ENCODE measurements around the gene PRDM10.

Gene PRDM10

DNA sequence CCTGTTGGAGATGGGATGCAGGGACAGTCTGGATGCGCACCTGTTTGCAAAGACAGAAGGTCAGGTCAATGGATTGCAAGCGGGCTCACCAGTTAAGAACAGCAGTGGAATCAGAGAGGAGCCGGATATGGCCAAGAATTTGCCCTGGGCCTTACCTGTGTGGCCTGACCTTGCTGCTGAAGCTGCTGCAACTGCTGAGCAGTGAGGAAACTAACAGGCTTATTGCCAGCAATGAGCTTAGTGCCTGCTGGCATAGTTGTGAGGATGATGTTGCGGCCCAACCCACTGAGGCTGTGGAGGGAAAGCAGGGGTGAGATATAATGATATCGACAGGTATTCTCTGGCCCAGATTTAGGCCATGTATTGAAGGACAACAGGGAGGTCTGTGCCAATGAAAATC lies 137.8 kb downstream of the PRDM10 start:
- no peak for DNase-seq (ENCODE audit: low spot score)
- in situ Hi-C loops (cut with MboI; ENCODE audit: low sequenced_read_pairs, unreplicated experiment) = no loop called here
- TF ChIP-seq, protein P1, sequence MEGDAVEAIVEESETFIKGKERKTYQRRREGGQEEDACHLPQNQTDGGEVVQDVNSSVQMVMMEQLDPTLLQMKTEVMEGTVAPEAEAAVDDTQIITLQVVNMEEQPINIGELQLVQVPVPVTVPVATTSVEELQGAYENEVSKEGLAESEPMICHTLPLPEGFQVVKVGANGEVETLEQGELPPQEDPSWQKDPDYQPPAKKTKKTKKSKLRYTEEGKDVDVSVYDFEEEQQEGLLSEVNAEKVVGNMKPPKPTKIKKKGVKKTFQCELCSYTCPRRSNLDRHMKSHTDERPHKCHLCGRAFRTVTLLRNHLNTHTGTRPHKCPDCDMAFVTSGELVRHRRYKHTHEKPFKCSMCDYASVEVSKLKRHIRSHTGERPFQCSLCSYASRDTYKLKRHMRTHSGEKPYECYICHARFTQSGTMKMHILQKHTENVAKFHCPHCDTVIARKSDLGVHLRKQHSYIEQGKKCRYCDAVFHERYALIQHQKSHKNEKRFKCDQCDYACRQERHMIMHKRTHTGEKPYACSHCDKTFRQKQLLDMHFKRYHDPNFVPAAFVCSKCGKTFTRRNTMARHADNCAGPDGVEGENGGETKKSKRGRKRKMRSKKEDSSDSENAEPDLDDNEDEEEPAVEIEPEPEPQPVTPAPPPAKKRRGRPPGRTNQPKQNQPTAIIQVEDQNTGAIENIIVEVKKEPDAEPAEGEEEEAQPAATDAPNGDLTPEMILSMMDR (IDR thresholded peaks at IDR 0.05; ENCODE audit: borderline replicate concordance, control extremely low read depth, extremely low read depth, insufficient read depth, missing control alignments) = no peak

DNA sequence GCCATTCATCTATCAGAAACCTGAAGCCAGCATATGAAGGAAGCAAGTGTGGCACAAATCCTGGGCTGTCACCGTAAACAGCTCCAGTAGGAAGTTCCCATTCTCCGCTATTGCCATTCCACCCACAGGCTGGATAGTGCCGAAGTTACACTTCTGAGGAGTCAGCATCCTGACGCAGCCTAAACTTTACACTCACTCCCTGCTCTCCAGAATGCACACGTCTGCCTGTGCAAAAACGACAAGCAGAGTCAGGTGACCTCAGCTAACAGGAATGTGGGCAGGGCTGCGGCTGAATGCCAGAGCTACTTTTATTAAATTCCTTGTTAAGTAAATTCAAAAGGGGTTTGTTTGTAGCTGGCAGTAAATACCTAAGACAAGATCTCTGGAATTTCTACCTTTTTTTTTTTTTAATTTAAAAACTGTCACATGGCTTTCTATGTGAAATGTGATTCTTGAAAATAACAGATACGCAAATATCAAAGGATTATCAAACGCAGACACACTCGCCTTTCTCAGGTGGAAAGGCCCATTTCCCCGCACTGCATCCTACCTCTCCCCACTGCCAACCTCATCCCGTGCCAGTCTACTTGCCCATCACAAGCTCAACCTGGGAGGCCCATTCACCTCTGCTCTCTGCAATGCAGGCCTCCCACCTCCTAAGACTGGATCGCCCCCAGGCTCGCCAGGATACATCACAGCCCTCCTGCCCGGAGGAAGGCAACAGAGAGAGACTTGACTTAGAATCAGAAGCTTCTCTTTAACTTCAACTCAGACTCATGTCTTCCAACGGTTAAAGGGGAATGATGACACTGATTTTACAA lies 140.7 kb downstream of the PRDM10 start:
- in situ Hi-C loops (cut with MboI; ENCODE audit: low sequenced_read_pairs, unreplicated experiment) = no loop called here
- TF ChIP-seq, protein P1 (IDR thresholded peaks at IDR 0.05; ENCODE audit: borderline replicate concordance, control extremely low read depth, extremely low read depth, insufficient read depth, missing control alignments) = no peak
- DNase-seq (ENCODE audit: low spot score) = no peak

DNA sequence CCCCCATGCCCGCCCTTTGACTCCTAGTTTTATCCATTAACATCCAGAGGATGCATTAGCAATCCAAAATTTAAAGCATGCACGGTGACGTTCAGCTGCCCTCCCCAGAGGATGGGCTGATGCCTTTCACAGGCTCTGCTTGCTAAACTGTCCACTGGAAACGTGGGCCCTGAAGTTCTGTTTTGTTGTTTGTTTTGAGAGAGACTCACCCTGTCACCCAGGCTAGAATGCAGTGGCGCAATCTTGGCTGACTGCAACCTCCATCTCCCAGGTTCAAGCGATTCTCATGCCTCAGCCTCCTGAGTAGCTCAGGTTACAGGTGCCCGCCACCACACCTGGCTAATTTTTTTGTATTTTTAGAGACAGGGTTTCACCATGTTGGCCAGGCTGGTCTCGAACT lies 146.6 kb downstream of the PRDM10 start:
- TF ChIP-seq, protein P1 (IDR thresholded peaks at IDR 0.05; ENCODE audit: borderline replicate concordance, control extremely low read depth, extremely low read depth, insufficient read depth, missing control alignments) = no peak
- in situ Hi-C loops (cut with MboI; ENCODE audit: low sequenced_read_pairs, unreplicated experiment) = no loop called here
- DNase-seq (ENCODE audit: low spot score) = no peak

DNA sequence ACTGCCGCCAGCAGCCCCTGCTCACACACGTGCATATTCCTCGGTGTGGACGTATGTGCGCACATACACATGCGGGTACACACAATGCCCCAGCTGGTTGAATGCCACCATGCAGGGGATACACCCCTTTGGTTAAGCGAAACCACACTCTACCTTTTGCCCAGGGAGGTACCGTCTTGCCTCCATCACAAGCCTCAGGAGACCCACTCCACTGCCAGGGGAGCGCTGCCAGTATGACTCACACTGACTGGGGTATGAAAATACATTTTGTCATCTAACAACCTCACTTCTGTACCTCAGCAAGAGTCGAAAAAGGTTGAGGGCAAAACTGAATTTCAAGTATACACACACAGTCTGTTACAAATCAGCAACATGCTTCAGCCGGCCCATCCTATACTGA lies 147.5 kb downstream of the PRDM10 start:
- no peak for DNase-seq (ENCODE audit: low spot score)
- in situ Hi-C loops (cut with MboI; ENCODE audit: low sequenced_read_pairs, unreplicated experiment) = no loop called here
- TF ChIP-seq, protein P1 (IDR thresholded peaks at IDR 0.05; ENCODE audit: borderline replicate concordance, control extremely low read depth, extremely low read depth, insufficient read depth, missing control alignments) = no peak

DNA sequence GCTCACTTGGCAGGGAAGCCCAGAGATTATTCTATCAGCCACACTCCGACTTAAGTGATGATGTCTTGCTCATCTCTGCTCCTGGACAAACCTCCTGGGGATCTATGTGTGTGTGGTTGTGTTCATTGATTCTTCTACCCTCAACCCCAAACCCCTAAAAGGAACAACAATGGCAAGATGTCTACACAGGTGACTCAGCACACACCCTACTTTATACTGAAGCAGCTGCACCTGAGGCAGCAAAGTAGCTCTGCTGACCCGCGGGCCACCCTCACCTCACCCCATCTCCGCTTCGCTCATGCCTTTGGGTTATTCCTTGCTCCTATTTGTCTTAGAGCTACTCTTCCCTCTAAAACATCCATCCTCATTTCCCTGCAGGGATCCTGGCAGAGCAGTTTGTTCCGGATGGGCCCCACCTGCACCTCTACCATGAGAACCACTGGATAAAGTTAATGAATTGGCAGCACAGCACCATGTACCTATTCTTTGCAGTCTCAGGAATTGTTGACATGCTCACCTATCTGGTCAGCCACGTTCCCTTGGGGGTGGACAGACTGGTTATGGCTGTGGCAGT lies 148.3 kb downstream of the PRDM10 start:
- in situ Hi-C loops (cut with MboI; ENCODE audit: low sequenced_read_pairs, unreplicated experiment) = no loop called here
- no peak for DNase-seq (ENCODE audit: low spot score)
- TF ChIP-seq, protein P1 (IDR thresholded peaks at IDR 0.05; ENCODE audit: borderline replicate concordance, control extremely low read depth, extremely low read depth, insufficient read depth, missing control alignments) = no peak

DNA sequence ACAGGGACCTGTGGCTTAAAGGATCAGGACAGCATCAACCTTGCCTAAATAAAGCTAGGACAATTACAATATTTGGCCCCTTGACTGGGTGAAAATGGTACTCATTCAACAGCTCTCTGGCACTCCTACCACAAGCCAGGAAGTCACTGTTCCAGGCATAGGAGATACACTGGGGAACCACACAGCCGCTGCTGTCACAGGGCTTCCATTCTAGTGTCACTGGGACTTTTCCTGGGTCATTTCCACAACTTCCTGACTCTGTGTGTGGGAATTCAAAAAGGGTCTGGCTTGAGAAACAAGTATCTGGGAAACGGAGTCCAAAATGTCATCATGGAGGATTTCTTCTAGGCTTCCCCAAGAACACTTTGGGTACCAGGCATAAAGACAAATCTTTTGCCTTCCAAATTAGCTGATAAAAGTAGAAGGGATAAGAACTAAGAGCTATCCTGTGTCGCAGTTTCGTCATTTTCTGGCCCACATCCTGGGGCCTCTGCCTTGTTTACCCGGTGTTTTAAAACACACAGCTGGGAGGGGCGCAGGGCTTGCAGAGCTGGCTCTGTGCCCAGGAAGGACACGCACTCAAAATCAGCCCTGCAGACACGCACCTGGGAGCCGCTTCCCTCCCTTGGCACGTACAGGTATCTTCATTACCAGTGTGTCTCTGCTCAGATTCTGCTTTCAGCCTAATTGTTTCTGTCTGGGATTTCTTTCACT lies 149.0 kb downstream of the PRDM10 start:
- in situ Hi-C loops (cut with MboI; ENCODE audit: low sequenced_read_pairs, unreplicated experiment) = no loop called here
- TF ChIP-seq, protein P1 (IDR thresholded peaks at IDR 0.05; ENCODE audit: borderline replicate concordance, control extremely low read depth, extremely low read depth, insufficient read depth, missing control alignments) = no peak
- DNase-seq (ENCODE audit: low spot score) = no peak

Data from GM13976 (cell line).